H1 (cell line): ENCODE results near the gene CNOT1. TPM values are rescaled to one million over a fixed set of nuclear protein-coding genes. Genes with fewer than 3 reads are reported as not detected.

ENCODE experiments used
- SIX5 ChIP-seq: IDR thresholded peaks from 2 replicates; pipeline ENCODE4 v1.6.1; 2011; ENCODE audit warnings: mild to moderate bottlenecking, low read depth, low read length
- polyA plus RNA-seq, 7 experiments: library from polyadenylated mRNA; depleted of rRNA in 3 of 7; stranded (reverse) in 5 of 7; unstranded in 2 of 7; fragments of >200 nt in 5 of 7; fragments of 200-250 nt in 2 of 7; gene quantifications; 1 replicate in 5 of 7; 2 replicates in 1 of 7; 4 replicates in 1 of 7; pipeline versions ENCODE4 v1.2.1 to v1.2.3, GENCODE V29; 2011 to 2013; ENCODE audit warnings: missing spikeins in 2 of 7, mixed read lengths in 2 of 7
- total RNA-seq: library from RNA; stranded (reverse); fragmentation: NEBNext Ultra II Directional; extraction: Animal tissue kit (Norgen Biotek cat#: 25700); gene quantifications from 2 replicates; pipeline ENCODE4 v1.2.1, GENCODE V29; 2021

The CNOT1 gene
- total and polyA plus RNA-seq, 2 of the 8 experiments (the other 6 are each of a cell fraction or from before 2014, with no cell fraction given) = 306 to 319 TPM

- no peak for TF ChIP-seq SIX5
These were observed 128.1 kb downstream of the CNOT1 start (continued) for GRCh38 chr16:58501242-58502131.
